SU-DHL-6 (cell line): ENCODE results near the gene SEPHS1.

Source experiments
- H2AFZ ChIP-seq: fragments of 200-600 bp; sonication (generic); 2 replicates; pipeline ENCODE4 v1.6.1; 2014; ENCODE audit warnings: low read depth, mild to moderate bottlenecking, moderate library complexity, mixed read lengths, antibody characterized with exemption, low read length; ENCODE audit not compliant: severe bottlenecking
- H3F3A ChIP-seq: fragments of 200-600 bp; shearing (Covaris generic); 2 replicates; pipeline ENCODE4 v1.6.0; 2016; ENCODE audit warnings: antibody characterized with exemption, mild to moderate bottlenecking; ENCODE audit not compliant: insufficient read depth
- H3K27ac ChIP-seq: fragments of 200-600 bp; sonication (generic); 2 replicates; pipeline ENCODE4 v1.5.1; 2016; ENCODE audit warnings: low read depth, mild to moderate bottlenecking, low read length, moderate library complexity, mixed read lengths
- H3K27me3 ChIP-seq: fragments of 200-600 bp; sonication (generic), shearing (Covaris generic); 2 replicates; pipeline ENCODE4 v1.6.0; 2014; ENCODE audit warnings: mild to moderate bottlenecking, low read length
- H3K36me3 ChIP-seq: fragments of 200-600 bp; sonication (generic); 2 replicates; pipeline ENCODE4 v1.6.1; 2014; ENCODE audit warnings: mild to moderate bottlenecking, low read length, mixed read lengths
- H3K4me2 ChIP-seq: fragments of 300-600, 200-600 bp; shearing (Covaris generic), sonication (generic); 2 replicates; pipeline ENCODE4 v1.6.0; 2014; ENCODE audit warnings: low read length, low read depth, mild to moderate bottlenecking; ENCODE audit not compliant: poor library complexity, severe bottlenecking
- H3K4me3 ChIP-seq: fragments of 200-600 bp; sonication (generic); 2 replicates; pipeline ENCODE4 v1.5.1; 2014; ENCODE audit warnings: antibody characterized with exemption, low read length, mild to moderate bottlenecking, mixed read lengths; ENCODE audit not compliant: insufficient read depth, poor library complexity, severe bottlenecking
- H3K79me2 ChIP-seq: fragments of 200-600 bp; sonication (generic); 2 replicates; pipeline ENCODE4 v1.6.1; 2014; ENCODE audit warnings: mild to moderate bottlenecking, low read length, moderate library complexity; ENCODE audit not compliant: insufficient read depth
- H3K9ac ChIP-seq: fragments of 200-600 bp; sonication (generic); 2 replicates; pipeline ENCODE4 v1.7.0; 2014; ENCODE audit warnings: mild to moderate bottlenecking, low read length
- H3K9me2 ChIP-seq: fragments of 200-600 bp; sonication (generic); replicated peaks from 2 replicates; pipeline ENCODE4 v1.6.1; 2014; ENCODE audit warnings: low read length; ENCODE audit not compliant: insufficient read depth
- H3K9me3 ChIP-seq: fragments of 200-600 bp; sonication (generic); 2 replicates; pipeline ENCODE4 v1.6.1; 2014; ENCODE audit warnings: low read length, mixed read lengths; ENCODE audit not compliant: insufficient read depth
- H4K20me1 ChIP-seq: fragments of 200-600 bp; sonication (generic); 2 replicates; pipeline ENCODE4 v1.6.1; 2014; ENCODE audit warnings: low read depth, mild to moderate bottlenecking, antibody characterized with exemption, low read length, moderate library complexity, mixed read lengths
- EZH2phosphoT487 ChIP-seq: fragments of 200-600 bp; sonication (generic), shearing (Covaris generic); conservative IDR thresholded peaks from 2 replicates; pipeline ENCODE4 v1.6.1; 2018; ENCODE audit warnings: mild to moderate bottlenecking, antibody characterized with exemption, low read length, moderate library complexity, mixed read lengths
- TF ChIP-seq, protein P1 (sequence below): fragments of 200-600 bp; sonication (generic); IDR thresholded peaks from one replicate; pipeline ENCODE4 v1.5.1; 2017; ENCODE audit warnings: antibody characterized with exemption, mild to moderate bottlenecking, low read length, moderate library complexity; ENCODE audit not compliant: insufficient read depth, poor library complexity, severe bottlenecking

Gene SEPHS1

DNA sequence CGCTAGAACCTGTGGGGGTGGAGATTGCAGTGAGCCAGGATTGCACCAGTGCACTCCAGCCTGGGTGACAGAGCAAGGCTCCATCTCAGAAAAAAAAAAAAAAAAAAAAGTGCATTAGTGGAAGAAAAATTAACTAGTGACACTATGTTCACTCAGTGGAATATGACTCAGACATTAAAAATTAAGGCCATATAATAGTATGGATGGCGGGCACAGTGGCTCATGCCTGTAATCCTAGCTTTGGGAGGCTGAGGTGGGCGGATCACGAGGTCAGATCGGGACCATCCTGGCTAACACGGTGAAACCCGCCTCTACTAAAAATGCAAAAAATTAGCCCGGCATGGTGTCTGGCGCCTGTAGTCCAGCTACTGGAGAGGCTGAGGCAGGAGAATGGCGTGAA, 51.6 kb downstream of the SEPHS1 start:
- no peaks in the 10 kb centered on the region for H3F3A ChIP-seq
- H3K27me3 ChIP-seq: no peaks in the 10 kb centered on the region
- no peak overlapping the region for H2AFZ ChIP-seq
- no peak overlapping the region for H3K9ac ChIP-seq
- no peak overlapping the region for H3K4me2 ChIP-seq
- H3K9me3 ChIP-seq: no peaks in the 10 kb centered on the region
- H4K20me1 ChIP-seq: no peaks in the 10 kb centered on the region
- no peaks in the 10 kb centered on the region for H3K79me2 ChIP-seq
- H3K27ac ChIP-seq: no peak overlapping the region
- no peaks in the 10 kb centered on the region for H3K9me2 ChIP-seq
- TF ChIP-seq, protein P1, sequence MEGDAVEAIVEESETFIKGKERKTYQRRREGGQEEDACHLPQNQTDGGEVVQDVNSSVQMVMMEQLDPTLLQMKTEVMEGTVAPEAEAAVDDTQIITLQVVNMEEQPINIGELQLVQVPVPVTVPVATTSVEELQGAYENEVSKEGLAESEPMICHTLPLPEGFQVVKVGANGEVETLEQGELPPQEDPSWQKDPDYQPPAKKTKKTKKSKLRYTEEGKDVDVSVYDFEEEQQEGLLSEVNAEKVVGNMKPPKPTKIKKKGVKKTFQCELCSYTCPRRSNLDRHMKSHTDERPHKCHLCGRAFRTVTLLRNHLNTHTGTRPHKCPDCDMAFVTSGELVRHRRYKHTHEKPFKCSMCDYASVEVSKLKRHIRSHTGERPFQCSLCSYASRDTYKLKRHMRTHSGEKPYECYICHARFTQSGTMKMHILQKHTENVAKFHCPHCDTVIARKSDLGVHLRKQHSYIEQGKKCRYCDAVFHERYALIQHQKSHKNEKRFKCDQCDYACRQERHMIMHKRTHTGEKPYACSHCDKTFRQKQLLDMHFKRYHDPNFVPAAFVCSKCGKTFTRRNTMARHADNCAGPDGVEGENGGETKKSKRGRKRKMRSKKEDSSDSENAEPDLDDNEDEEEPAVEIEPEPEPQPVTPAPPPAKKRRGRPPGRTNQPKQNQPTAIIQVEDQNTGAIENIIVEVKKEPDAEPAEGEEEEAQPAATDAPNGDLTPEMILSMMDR: no peak
- no peak for TF ChIP-seq EZH2phosphoT487
- no peaks in the 10 kb centered on the region for H3K36me3 ChIP-seq
- H3K4me3 ChIP-seq: no peak overlapping the region

DNA sequence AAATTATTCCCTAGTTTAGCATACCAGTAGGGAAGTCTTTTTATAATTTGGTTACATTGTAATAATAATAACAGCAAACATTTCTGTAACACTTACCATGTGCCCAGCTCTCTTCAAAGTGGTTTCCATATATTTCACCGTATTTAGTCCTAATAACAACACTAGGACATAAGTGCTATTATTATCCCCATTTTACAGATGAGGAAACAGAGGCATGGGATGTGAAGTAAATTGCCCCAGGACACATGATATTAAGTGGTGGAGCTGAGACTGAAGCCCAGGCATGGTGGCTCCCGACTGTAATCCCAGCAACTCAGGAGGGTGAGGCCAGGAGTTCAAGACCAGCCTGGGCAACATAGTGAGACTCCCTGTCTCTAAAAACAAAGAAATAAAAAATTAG, 53.3 kb downstream of the SEPHS1 start:
- no peak overlapping the region for H3K4me2 ChIP-seq
- TF ChIP-seq EZH2phosphoT487: no peak
- TF ChIP-seq, protein P1: no peak
- no peak overlapping the region for H3K4me3 ChIP-seq
- no peak overlapping the region for H3K9ac ChIP-seq
- H3F3A ChIP-seq: no peaks in the 10 kb centered on the region
- no peaks in the 10 kb centered on the region for H3K79me2 ChIP-seq
- no peaks in the 10 kb centered on the region for H3K9me2 ChIP-seq
- no peaks in the 10 kb centered on the region for H3K27me3 ChIP-seq
- H3K27ac ChIP-seq: no peak overlapping the region
- no peak overlapping the region for H2AFZ ChIP-seq
- H4K20me1 ChIP-seq: no peaks in the 10 kb centered on the region
- no peaks in the 10 kb centered on the region for H3K36me3 ChIP-seq
- H3K9me3 ChIP-seq: no peaks in the 10 kb centered on the region

DNA sequence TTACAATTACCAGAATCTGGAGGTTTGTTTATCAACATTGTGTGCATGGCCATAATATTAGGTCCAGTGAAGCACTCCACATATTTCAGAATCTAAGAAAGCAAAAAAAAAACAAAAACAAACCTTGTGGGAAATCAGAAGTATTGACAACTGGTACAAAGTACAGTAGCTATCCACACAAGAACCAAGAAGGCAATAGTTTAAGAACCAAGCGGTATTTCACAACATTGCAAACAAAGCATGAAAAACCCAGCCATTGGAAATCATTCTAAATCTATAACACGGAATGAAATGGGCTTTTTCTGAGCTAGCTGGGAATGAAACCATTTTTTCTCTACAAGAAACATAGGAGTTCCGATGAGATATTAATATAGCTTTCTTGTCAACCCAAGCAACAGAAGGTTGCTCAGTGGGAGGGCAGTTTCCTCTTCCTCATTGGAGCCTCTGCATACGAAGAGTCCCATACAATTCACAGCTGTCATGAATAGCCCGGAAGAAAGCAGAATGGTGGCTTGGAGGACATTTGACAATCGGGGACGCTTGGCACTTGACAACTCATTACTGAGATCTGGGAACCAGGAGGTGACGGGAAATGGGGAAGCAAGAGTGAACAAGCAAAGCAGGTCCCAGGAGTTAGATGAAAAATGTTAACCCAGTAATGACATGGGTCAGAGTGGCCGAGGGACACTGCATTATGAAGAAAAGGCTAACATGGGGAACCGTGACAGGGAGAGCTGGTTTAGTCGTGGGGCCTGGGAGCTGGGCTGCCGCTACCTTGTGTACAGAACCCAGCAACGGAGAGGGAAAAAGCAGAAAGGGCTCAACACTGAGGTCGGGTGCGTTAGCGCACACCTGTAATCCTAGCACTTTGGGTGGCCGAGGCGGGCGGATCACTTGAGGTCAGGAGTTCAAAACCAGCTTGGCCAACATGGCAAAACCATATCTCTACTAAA, 56.0 kb downstream of the SEPHS1 start:
- Histone ChIP-seq H3K79me2 (no peaks in the 10 kb centered on the region), H2AFZ (no peak overlapping the region), H3K27me3 (no peaks in the 10 kb centered on the region), H3K27ac (no peak overlapping the region), H3K36me3 (no peaks in the 10 kb centered on the region), H3K4me3 (no peak overlapping the region), H3F3A (no peaks in the 10 kb centered on the region), H3K9ac (no peak overlapping the region), H3K9me3 (no peaks in the 10 kb centered on the region), H3K9me2 (no peaks in the 10 kb centered on the region), H4K20me1 (no peaks in the 10 kb centered on the region), H3K4me2 (no peak overlapping the region)
- no peak for TF ChIP-seq EZH2phosphoT487
- TF ChIP-seq, protein P1: no peak
